Neural progenitor cell (in vitro differentiated cells): Measurements from ENCODE around the gene SSR4. TPM values are rescaled to one million over a fixed set of nuclear protein-coding genes. Genes with fewer than 3 reads are reported as not detected.

Experiments used
- DNase-seq: peaks from one replicate; pipeline ENCODE4 v3.0.0-alpha.2; 2016; ENCODE audit warnings: low spot score
- H2AFZ ChIP-seq: fragments of 200-600 bp; sonication (generic); replicated peaks from 2 replicates; pipeline ENCODE4 v1.6.1; 2016; ENCODE audit warnings: antibody characterized with exemption
- H3F3A ChIP-seq: fragments of 200-600 bp; sonication (generic); 2 replicates; pipeline ENCODE4 v1.6.1; 2016; ENCODE audit warnings: antibody characterized with exemption, low read depth
- H3K27ac ChIP-seq: fragments of 200-600 bp; sonication (generic); 2 replicates; pipeline ENCODE4 v1.5.1; 2016; ENCODE audit warnings: mild to moderate bottlenecking
- H3K27me3 ChIP-seq: fragments of 200-600 bp; sonication (generic); 2 replicates; pipeline ENCODE4 v1.6.1; 2016; ENCODE audit warnings: mild to moderate bottlenecking, moderate library complexity
- H3K36me3 ChIP-seq: fragments of 200-600 bp; sonication (generic); 2 replicates; pipeline ENCODE4 v1.5.1; 2016
- H3K4me1 ChIP-seq: fragments of 200-600 bp; sonication (generic); 2 replicates; pipeline ENCODE4 v1.6.1; 2016; ENCODE audit warnings: mixed run types
- H3K4me2 ChIP-seq: fragments of 200-600 bp; sonication (generic); 2 replicates; pipeline ENCODE4 v1.6.1; 2016
- H3K4me3 ChIP-seq: fragments of 200-600 bp; sonication (generic); 2 replicates; pipeline ENCODE4 v1.5.1; 2016
- H3K79me2 ChIP-seq: fragments of 200-600 bp; sonication (generic); 2 replicates; pipeline ENCODE4 v1.6.1; 2016; ENCODE audit warnings: low read depth
- H3K9ac ChIP-seq: fragments of 200-600 bp; sonication (generic); 2 replicates; pipeline ENCODE4 v1.6.1; 2016
- H3K9me3 ChIP-seq: fragments of 200-600 bp; sonication (generic); 2 replicates; pipeline ENCODE4 v1.5.1; 2016; ENCODE audit warnings: low read depth
- H4K20me1 ChIP-seq: fragments of 200-600 bp; sonication (generic); 2 replicates; pipeline ENCODE4 v1.6.1; 2016; ENCODE audit warnings: low read depth
- H3K27ac Mint-ChIP-seq: 3 replicates; pipeline ENCODE4 v1.8.0; 2021; ENCODE audit warnings: mixed read lengths
- H3K27me3 Mint-ChIP-seq: 2 replicates; pipeline ENCODE4 v1.8.0; 2022; ENCODE audit warnings: low read depth, mild to moderate bottlenecking, inconsistent platforms, moderate library complexity, mixed read lengths; ENCODE audit not compliant: insufficient read depth
- H3K36me3 Mint-ChIP-seq: 3 replicates; pipeline ENCODE4 v1.8.0; 2021; ENCODE audit warnings: mixed read lengths
- H3K4me1 Mint-ChIP-seq: 3 replicates; pipeline ENCODE4 v1.8.0; 2021; ENCODE audit warnings: mixed read lengths
- H3K4me3 Mint-ChIP-seq: 3 replicates; pipeline ENCODE4 v1.8.0; 2021; ENCODE audit warnings: mild to moderate bottlenecking, moderate library complexity, mixed read lengths
- H3K9me3 Mint-ChIP-seq: 3 replicates; pipeline ENCODE4 v1.8.0; 2020; ENCODE audit warnings: mixed read lengths
- CTCF ChIP-seq: fragments of 200-600 bp; sonication (generic); IDR thresholded peaks from 2 replicates; pipeline ENCODE4 v1.5.1; 2017; ENCODE audit warnings: antibody characterized with exemption, mild to moderate bottlenecking
- EZH2 ChIP-seq: fragments of 200-600 bp; sonication (generic); IDR thresholded peaks from 2 replicates; pipeline ENCODE4 v1.6.1; 2017; ENCODE audit warnings: antibody characterized with exemption, mild to moderate bottlenecking, moderate library complexity
- EZH2phosphoT487 ChIP-seq: fragments of 200-600 bp; sonication (generic); IDR thresholded peaks from 2 replicates; pipeline ENCODE4 v1.6.1; 2017; ENCODE audit warnings: antibody characterized with exemption
- total RNA-seq: library from RNA; depleted of rRNA; stranded (reverse); fragments of >200 nt; gene quantifications from 2 replicates; pipeline ENCODE4 v1.2.3, GENCODE V29; 2015; ENCODE audit warnings: low replicate concordance

SSR4 gene
- total RNA-seq, 1 donor from 2014 or later: 58.4 TPM

GRCh38 chrX:153829549-153829798 is 35.0 kb downstream of the SSR4 start:
- Mint-ChIP-seq H3K27me3 (peaks cover 12% of the 10 kb centered on the region), H3K27ac (no peak overlapping the region), H3K4me1 (peaks cover 4% of the 10 kb centered on the region), H3K4me3 (peak overlapping the region; percentile 86), H3K36me3 (peaks cover 5% of the 10 kb centered on the region), H3K9me3 (peaks cover 27% of the 10 kb centered on the region)
- Histone ChIP-seq H3K4me1 (no peaks in the 10 kb centered on the region), H3K27me3 (peaks cover 63% of the 10 kb centered on the region), H3K9ac (no peak overlapping the region), H3K4me2 (peak overlapping the region; percentile 78), H2AFZ (no peak overlapping the region), H3K27ac (no peak overlapping the region), H3K9me3 (no peaks in the 10 kb centered on the region), H3K4me3 (peak overlapping the region; percentile 51), H3F3A (peaks cover 16% of the 10 kb centered on the region), H3K36me3 (no peaks in the 10 kb centered on the region), H4K20me1 (peaks cover 8% of the 10 kb centered on the region), H3K79me2 (no peaks in the 10 kb centered on the region)
- TF ChIP-seq EZH2phosphoT487 (no peak), EZH2 (peak; percentile 70)
- no peak for DNase-seq

DNA sequence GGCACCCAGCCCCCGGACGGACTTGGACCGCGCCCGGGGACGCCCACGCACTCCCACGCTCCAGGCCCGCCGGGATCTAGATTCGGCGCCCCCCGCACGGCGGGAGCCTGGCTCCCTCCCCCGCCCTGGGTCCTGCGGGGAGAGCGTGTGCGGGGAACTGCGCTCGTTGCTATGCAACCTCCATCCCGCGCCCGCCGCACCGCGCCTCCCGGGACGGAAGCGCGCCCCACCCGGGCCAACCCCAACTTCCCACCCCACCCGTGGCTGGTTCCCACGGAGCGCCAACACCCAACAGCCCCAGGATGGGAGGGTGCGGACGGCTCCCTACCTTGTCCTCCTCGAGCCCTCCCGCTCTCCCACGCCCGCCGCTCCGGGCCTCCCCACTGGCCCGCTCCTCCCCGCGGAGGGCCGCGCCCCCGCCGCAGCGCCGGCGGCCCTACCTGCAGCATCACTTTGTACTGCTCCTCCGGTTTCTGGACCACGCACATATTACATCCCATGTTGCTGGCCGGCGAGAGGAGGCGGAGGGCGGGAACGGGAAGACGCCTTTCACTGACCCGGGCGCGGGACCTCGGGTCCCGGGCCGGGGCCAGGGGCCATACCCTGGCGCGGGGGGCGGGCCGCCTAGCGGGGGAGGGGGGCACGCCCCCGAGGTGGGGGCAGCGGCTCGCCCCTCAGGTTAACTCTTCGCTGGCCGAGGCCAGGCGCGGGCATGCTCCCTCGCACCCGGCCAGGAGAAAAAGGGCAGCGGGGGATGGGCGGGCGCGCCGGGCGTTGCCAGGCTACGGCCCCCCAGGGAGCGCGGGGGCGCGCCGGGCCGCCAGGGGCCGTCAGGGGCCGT is 35.6 kb downstream of the SSR4 start, which contains the start of gene PDZD4:
Gene PDZD4 (minus strand): TSS at position 746 of the 841 bp plus-strand sequence. CDS start 246 bp downstream, at position 500.
- H3K27me3 Mint-ChIP-seq: peaks cover 12% of the 10 kb centered on the region
- no peak within 1 kb of the TSS for H3K27ac Mint-ChIP-seq
- no peak within 1 kb of the TSS for H3K27ac ChIP-seq

DNA sequence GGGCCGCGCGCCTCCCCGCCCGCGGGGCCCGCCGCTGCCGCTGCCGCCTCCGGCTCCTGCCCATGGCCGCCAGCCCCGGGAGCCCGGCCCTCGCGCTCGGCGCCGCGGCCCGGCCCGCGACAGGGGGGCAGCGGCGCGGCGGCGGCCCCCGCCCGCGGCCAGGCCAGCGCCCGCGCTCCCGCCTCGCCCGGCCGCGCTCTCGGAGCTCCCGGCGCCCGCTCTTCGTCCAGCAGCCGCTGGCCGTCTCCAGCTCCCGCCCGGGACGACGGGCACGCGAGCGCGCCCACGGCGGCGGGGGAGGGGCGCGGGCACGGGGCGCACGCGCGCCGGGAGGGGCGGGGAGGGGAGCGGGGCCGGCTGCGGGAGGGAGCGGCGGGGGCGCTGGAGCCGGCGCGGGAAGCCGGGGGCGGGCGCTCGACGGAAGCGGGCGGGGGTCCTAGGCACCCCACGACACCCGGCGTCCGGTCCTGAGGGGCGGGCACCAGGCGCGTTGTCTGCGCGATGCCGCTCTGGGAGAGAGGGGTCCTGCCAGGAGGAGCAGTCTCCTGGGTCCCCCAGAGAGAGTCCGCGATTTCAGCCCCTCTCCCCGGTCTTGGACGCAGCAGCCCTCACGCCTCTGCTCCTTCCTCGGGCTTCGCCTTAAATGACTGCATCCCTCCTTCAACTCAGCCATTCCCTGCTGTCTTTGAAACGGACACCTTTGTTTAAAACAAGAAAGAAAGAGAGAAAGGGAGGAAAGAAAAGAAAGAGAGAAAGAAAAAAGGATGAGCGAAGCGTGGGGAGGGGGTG is 36.4 kb downstream of the SSR4 start:
- no peak overlapping the region for H3K9ac ChIP-seq
- TF ChIP-seq EZH2phosphoT487 (no peak), EZH2 (no peak)
- DNase-seq: peak; percentile 48
- Mint-ChIP-seq H3K4me1 (peaks cover 4% of the 10 kb centered on the region), H3K36me3 (peaks cover 5% of the 10 kb centered on the region), H3K27me3 (peaks cover 10% of the 10 kb centered on the region), H3K4me3 (peak overlapping the region; percentile 82), H3K9me3 (peaks cover 29% of the 10 kb centered on the region), H3K27ac (no peak overlapping the region)
- H3K36me3 ChIP-seq: no peaks in the 10 kb centered on the region
- peaks cover 16% of the 10 kb centered on the region for H3F3A ChIP-seq
- H3K4me2 ChIP-seq: peak overlapping the region; percentile 72
- no peak overlapping the region for H2AFZ ChIP-seq
- H3K4me1 ChIP-seq: no peaks in the 10 kb centered on the region
- H3K27me3 ChIP-seq: peaks cover 63% of the 10 kb centered on the region
- H3K4me3 ChIP-seq: peak overlapping the region; percentile 31
- no peak overlapping the region for H3K27ac ChIP-seq
- no peaks in the 10 kb centered on the region for H3K79me2 ChIP-seq
- no peaks in the 10 kb centered on the region for H3K9me3 ChIP-seq
- H4K20me1 ChIP-seq: peaks cover 8% of the 10 kb centered on the region

More for the DNA sequence above, 35.6 kb downstream of the SSR4 start, which contains the start of gene PDZD4:
- no peaks in the 10 kb centered on the region for H3K79me2 ChIP-seq
- no peaks in the 10 kb centered on the region for H3K36me3 ChIP-seq
- TF ChIP-seq EZH2 (peak; percentile 61), EZH2phosphoT487 (peak; percentile 57), CTCF (no peak)
- Mint-ChIP-seq H3K4me1 (peaks cover 4% of the 10 kb centered on the region), H3K4me3 (peak within 1 kb of the TSS; percentile 86), H3K36me3 (peaks cover 5% of the 10 kb centered on the region), H3K9me3 (peaks cover 32% of the 10 kb centered on the region)
- peaks cover 16% of the 10 kb centered on the region for H3F3A ChIP-seq
- no peaks in the 10 kb centered on the region for H3K9me3 ChIP-seq
- no peak within 1 kb of the TSS for H2AFZ ChIP-seq
- DNase-seq: peak; percentile 52
- H3K27me3 ChIP-seq: peaks cover 63% of the 10 kb centered on the region
- peaks cover 8% of the 10 kb centered on the region for H4K20me1 ChIP-seq
- peak within 1 kb of the TSS; percentile 78 for H3K4me2 ChIP-seq
- H3K4me1 ChIP-seq: no peaks in the 10 kb centered on the region
- H3K4me3 ChIP-seq: peak within 1 kb of the TSS; percentile 51
- no peak within 1 kb of the TSS for H3K9ac ChIP-seq

DNA sequence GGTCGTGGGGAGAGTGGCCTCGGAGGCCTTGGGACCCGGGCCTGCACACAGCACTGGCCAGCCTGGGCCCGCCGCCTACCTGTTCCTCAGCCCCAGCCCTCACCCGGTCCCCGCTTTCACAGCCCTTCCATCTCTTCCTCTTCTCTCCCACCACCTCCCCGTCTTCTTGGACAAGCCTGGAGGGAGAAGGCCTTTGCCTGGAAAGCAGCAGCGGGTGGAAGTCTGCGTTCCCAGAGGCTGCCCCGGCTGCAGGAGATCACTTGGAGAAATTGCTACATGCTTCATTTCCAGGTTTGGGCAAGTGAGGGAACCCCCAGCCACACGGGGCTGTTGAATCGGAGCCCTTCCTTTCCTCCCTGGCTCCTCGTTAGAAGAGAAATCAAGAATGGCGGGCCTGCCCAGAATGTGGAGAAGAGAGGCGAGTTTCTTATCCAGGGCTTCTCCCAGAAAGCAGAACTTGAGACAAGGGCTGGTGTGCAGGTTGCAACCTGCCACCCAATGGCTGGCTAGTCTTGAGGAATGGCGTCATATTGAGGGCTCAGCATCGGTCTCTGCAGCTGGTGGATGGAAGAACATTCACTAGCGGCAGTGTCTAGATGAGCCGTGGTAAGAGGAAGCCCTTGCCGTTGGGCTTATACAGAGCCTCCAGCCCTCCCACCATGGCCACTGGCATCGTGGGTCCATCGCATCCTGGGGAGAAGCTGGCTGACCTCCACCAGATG is 37.1 kb downstream of the SSR4 start:
- Histone ChIP-seq H3K27ac (no peak overlapping the region), H2AFZ (no peak overlapping the region)
- H3K27me3 Mint-ChIP-seq: peaks cover 10% of the 10 kb centered on the region

More for the DNA sequence above, 37.1 kb downstream of the SSR4 start:
- H3K9me3 Mint-ChIP-seq: peaks cover 29% of the 10 kb centered on the region
- H3K9ac ChIP-seq: no peak overlapping the region
- no peak for DNase-seq
- H3F3A ChIP-seq: peaks cover 16% of the 10 kb centered on the region
- H3K4me3 Mint-ChIP-seq: peak overlapping the region; percentile 78
- H4K20me1 ChIP-seq: peaks cover 8% of the 10 kb centered on the region
- peak overlapping the region; percentile 31 for H3K4me3 ChIP-seq
- no peaks in the 10 kb centered on the region for H3K9me3 ChIP-seq
- H3K4me1 Mint-ChIP-seq: peaks cover 4% of the 10 kb centered on the region
- H3K4me1 ChIP-seq: no peaks in the 10 kb centered on the region
- no peak for TF ChIP-seq CTCF
- no peak for TF ChIP-seq EZH2
- no peak for TF ChIP-seq EZH2phosphoT487
- H3K4me2 ChIP-seq: peak overlapping the region; percentile 72
- H3K36me3 Mint-ChIP-seq: peaks cover 5% of the 10 kb centered on the region
- H3K27ac Mint-ChIP-seq: no peak overlapping the region
- peaks cover 60% of the 10 kb centered on the region for H3K27me3 ChIP-seq
- no peaks in the 10 kb centered on the region for H3K79me2 ChIP-seq
- no peaks in the 10 kb centered on the region for H3K36me3 ChIP-seq
